Inflammatory macrophage treated with lipopolysaccharide for 1 hour (primary cell): ENCODE measurements around the gene INPP5D.
"Not testable (repeated sequence)": the region's sequence is repeated elsewhere in the genome, so short reads cannot be mapped to it uniquely, and the experiment has no call there.

Experiments used
- DNase-seq, 2 donors: peaks; one replicate each; pipeline ENCODE4 v3.0.0-alpha.2; 2020 to 2022

The INPP5D gene

GRCh38 chr2:233121856-233122255, 61.7 kb downstream of the INPP5D start:
- no peak for DNase-seq

DNA sequence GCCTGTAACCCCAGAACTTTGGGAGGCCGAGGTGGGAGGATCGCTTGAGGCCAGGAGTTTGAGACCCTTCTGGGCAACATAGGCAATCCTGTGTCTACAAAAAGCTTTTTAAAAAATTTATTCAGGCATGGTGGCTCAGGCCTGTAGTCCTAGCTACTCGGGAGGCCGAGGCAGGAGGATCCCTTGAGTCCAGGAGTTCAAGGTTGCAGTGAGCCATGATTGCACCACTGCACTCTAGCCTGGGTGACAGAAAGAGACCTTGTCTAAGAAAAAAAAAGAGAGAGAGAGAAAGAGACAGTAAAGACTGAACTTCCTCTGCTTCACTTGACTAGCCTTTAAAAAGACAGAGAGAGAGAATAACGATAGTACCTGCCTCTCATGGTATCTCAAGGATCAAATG, 62.4 kb downstream of the INPP5D start:
- no peak for DNase-seq

DNA sequence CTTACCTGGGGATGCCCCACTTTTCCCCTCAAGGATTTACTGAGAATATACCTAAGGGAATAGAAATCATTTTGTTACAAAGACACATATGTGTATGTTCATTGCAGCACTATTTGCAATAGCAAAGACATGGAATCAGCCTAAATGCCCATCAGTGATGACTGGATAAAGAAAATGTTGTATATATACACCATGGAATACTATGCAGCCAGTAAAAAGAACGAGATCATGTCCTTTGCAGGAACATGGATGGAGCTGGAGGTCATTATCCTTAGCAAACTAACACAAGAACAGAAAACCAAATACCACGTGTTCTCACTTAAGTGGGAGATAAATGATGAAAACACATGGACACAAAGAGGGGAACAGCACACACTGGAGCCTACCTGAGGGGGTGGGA, 63.4 kb downstream of the INPP5D start:
- not testable (repeated sequence) for DNase-seq

GRCh38 chr2:233124421-233125080, 64.4 kb downstream of the INPP5D start:
- DNase-seq: peak; percentile 14 to 25

- DNase-seq: no peak
These were observed 65.4 kb downstream of the INPP5D start for GRCh38 chr2:233125455-233126065.

GRCh38 chr2:233129351-233129978, 69.3 kb downstream of the INPP5D start:
- DNase-seq: no peak

GRCh38 chr2:233130024-233130423, 69.9 kb downstream of the INPP5D start:
- DNase-seq: no peak

GRCh38 chr2:233130481-233131020, 70.4 kb downstream of the INPP5D start:
- no peak for DNase-seq

GRCh38 chr2:233131936-233132720, 72.0 kb downstream of the INPP5D start:
- no peak for DNase-seq

DNA sequence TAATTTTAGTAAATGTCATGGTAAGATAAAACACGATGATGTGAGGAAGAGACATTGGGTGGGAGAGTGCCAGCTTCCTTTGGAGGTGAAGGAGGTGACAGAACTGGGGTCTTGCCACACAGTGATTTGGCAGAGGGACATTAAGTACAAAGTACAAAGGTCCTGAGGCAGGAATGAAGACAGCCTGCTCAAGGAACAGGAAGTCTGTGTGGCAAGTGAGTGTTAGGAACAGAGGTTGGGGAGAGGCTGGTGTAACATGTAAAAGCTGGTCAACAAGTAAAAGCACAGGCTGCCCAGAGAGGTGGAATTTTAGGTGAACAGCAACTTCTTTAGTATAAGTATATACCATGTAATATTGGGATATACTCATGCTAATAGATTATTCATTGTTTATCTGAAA, 73.1 kb downstream of the INPP5D start:
- no peak for DNase-seq

DNA sequence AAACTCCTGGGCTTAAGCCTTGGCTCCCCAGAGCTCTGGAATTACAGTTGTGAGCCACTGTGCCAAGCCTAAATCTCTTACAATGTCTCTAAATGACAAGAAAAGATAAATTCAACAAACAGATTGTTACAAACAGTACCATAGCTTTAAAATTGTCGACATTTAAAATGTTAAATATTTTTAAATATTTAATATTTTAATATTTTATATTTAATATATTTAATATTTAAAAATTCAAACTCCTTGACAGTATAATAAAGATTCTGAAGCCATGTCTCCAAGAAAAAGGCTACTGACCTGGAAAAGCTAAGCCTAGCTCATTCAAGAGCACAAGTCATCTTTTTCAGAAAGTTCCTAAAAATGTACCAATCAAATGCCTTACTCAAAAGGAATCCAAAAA, 75.3 kb downstream of the INPP5D start:
- no peak for DNase-seq

GRCh38 chr2:233137040-233137439, 76.9 kb downstream of the INPP5D start:
- no peak for DNase-seq

GRCh38 chr2:233140077-233140585, 80.0 kb downstream of the INPP5D start:
- DNase-seq: no peak

DNA sequence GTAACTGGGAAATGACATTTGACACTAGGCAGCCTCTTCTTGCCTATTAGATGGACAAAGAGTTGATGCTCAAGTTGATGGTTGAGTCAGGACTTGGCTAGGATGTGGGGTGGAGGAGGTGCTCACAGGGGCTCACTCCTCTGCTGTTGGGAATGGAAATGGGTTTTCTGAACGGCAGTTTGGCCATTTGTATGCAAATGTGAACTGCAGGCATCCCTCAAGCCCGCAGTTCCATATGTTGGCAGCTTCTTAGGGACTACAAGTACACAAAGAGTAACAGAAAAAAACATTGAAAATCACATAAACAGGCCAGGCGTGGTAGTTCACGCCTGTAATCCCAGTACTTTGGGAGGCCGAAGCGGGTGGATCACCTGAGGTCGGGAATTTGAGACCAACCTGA, 80.8 kb downstream of the INPP5D start:
- DNase-seq: no peak

- no peak for DNase-seq
These were observed 81.8 kb downstream of the INPP5D start for GRCh38 chr2:233141901-233142300.

- DNase-seq: no peak
These were observed 82.3 kb downstream of the INPP5D start for GRCh38 chr2:233142355-233142897.

GRCh38 chr2:233143700-233144331, 83.7 kb downstream of the INPP5D start:
- no peak for DNase-seq

DNA sequence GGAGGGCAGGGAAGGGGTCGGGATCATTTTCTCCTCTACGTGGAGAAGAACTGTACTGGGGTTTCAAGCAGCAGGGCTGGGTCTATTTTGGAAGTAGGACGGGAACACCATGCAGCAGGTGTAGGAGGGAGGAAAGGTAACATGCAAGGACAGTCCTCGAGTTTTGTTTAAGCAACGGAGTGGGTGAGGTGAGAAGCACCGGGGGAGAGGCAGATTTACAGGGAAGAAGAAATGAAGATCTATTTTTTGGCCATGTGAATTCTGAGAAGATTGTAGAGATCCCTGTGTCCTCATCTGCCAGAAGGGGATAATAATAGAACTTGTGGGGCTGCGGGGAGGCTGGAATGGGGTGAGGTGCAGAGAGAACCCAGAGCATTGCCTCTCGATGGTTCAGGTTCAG, 85.6 kb downstream of the INPP5D start:
- no peak for DNase-seq

GRCh38 chr2:233146194-233146593, 86.1 kb downstream of the INPP5D start:
- no peak for DNase-seq

GRCh38 chr2:233147136-233147828, 87.1 kb downstream of the INPP5D start:
- DNase-seq: no peak

DNA sequence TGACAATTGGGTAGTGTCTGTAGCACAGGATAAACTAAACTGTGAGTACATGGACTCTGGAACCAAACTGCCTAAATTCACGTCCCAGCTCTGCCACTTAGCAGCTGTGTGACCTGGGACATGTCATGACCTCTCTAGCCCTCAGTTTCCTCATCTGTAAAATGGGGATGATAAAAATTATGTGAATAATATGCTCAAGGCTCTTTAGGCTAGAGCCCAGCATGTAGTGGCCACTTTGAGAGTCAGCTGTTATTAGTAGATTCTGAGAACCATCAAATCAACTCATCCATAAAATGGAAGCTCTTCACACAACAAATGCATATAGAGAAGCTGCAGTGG, 87.7 kb downstream of the INPP5D start:
- no peak for DNase-seq

GRCh38 chr2:233148354-233148753, 88.2 kb downstream of the INPP5D start:
- DNase-seq: no peak
